SK-N-MC (cell line): ENCODE results near the gene DNAH14.

ENCODE experiments used
- DNase-seq: peaks from one replicate; pipeline ENCODE4 v3.0.0-alpha.2; 2011; ENCODE audit warnings: low read depth, low spot score
- H3K27ac ChIP-seq: fragments of 200-600 bp; sonication (generic); 2 replicates; pipeline ENCODE4 v1.5.1; 2016; ENCODE audit warnings: mixed run types
- H3K36me3 ChIP-seq: fragments of 200-600 bp; sonication (generic); 2 replicates; pipeline ENCODE4 v1.6.1; 2017; ENCODE audit warnings: antibody characterized with exemption, low read length, mixed read lengths; ENCODE audit not compliant: insufficient read depth
- H3K4me3 ChIP-seq: fragments of 200-600 bp; sonication (generic); 2 replicates; pipeline ENCODE4 v1.5.1; 2016
- H3K9ac ChIP-seq: fragments of 200-600 bp; sonication (generic); 2 replicates; pipeline ENCODE4 v1.8.0; 2017; ENCODE audit warnings: mixed run types, mixed read lengths; ENCODE audit not compliant: insufficient read length
- H3K9me3 ChIP-seq: fragments of 200-600 bp; sonication (generic); 2 replicates; pipeline ENCODE4 v1.6.1; 2017; ENCODE audit warnings: low read depth, mild to moderate bottlenecking, antibody characterized with exemption, low read length, moderate library complexity, mixed read lengths
- EZH2 ChIP-seq: fragments of 200-600 bp; sonication (generic); IDR thresholded peaks from one replicate; pipeline ENCODE4 v1.6.1; 2017; ENCODE audit warnings: antibody characterized with exemption
- FOXP2 ChIP-seq: optimal IDR thresholded peaks from 2 replicates; pipeline ENCODE3; 2011; ENCODE audit warnings: mild to moderate bottlenecking, moderate library complexity; ENCODE audit not compliant: insufficient read depth; ENCODE audit errors: extremely low read length, control extremely low read depth
- POLR2AphosphoS5 ChIP-seq: IDR thresholded peaks from 2 replicates; pipeline ENCODE4 v1.6.1; 2012; ENCODE audit warnings: mild to moderate bottlenecking, low read depth, low read length, borderline replicate concordance

DNAH14 gene

GRCh38 chr1:224896130-224896781 is 33.2 kb upstream of the DNAH14 start:
- Histone ChIP-seq H3K27ac (no peak overlapping the region), H3K9me3 (no peaks in the 10 kb centered on the region), H3K9ac (no peak overlapping the region), H3K4me3 (no peak overlapping the region), H3K36me3 (no peaks in the 10 kb centered on the region)
- no peak for DNase-seq
- TF ChIP-seq EZH2 (no peak), FOXP2 (no peak), POLR2AphosphoS5 (no peak)

GRCh38 chr1:224897529-224898327 is 31.7 kb upstream of the DNAH14 start:
- DNase-seq, result no peak
- Histone ChIP-seq H3K4me3 (no peak overlapping the region), H3K36me3 (no peaks in the 10 kb centered on the region), H3K27ac (no peak overlapping the region), H3K9me3 (no peaks in the 10 kb centered on the region), H3K9ac (no peak overlapping the region)
- TF ChIP-seq FOXP2 (no peak), EZH2 (no peak)

GRCh38 chr1:224898937-224899336 is 30.5 kb upstream of the DNAH14 start:
- H3K9ac ChIP-seq, result no peak overlapping the region
- no peaks in the 10 kb centered on the region for H3K9me3 ChIP-seq
- DNase-seq, result no peak
- H3K36me3 ChIP-seq, result no peaks in the 10 kb centered on the region
- H3K4me3 ChIP-seq, result no peak overlapping the region
- no peak overlapping the region for H3K27ac ChIP-seq
- TF ChIP-seq FOXP2, result no peak
- no peak for TF ChIP-seq POLR2AphosphoS5
- no peak for TF ChIP-seq EZH2

- no peak for DNase-seq
- H3K36me3 ChIP-seq, result no peaks in the 10 kb centered on the region
- no peak overlapping the region for H3K4me3 ChIP-seq
- H3K9me3 ChIP-seq, result no peaks in the 10 kb centered on the region
- no peak for TF ChIP-seq EZH2
- no peak for TF ChIP-seq FOXP2
- no peak for TF ChIP-seq POLR2AphosphoS5
- H3K9ac ChIP-seq, result no peak overlapping the region
- H3K27ac ChIP-seq, result no peak overlapping the region
Measured at GRCh38 chr1:224900062-224900630, 29.3 kb upstream of the DNAH14 start.

- H3K27ac ChIP-seq, result no peak overlapping the region
- no peak for DNase-seq
- no peak for TF ChIP-seq POLR2AphosphoS5
- TF ChIP-seq EZH2, result no peak
- TF ChIP-seq FOXP2, result no peak
- no peak overlapping the region for H3K4me3 ChIP-seq
- no peaks in the 10 kb centered on the region for H3K9me3 ChIP-seq
- no peaks in the 10 kb centered on the region for H3K36me3 ChIP-seq
- no peak overlapping the region for H3K9ac ChIP-seq
Measured at GRCh38 chr1:224901087-224901810, 28.2 kb upstream of the DNAH14 start.

- Histone ChIP-seq H3K4me3 (no peak overlapping the region), H3K9me3 (no peaks in the 10 kb centered on the region), H3K27ac (no peak overlapping the region), H3K9ac (no peak overlapping the region), H3K36me3 (no peaks in the 10 kb centered on the region)
- DNase-seq, result no peak
- TF ChIP-seq POLR2AphosphoS5 (no peak), FOXP2 (no peak), EZH2 (no peak)
Measured at GRCh38 chr1:224903955-224904354, 25.5 kb upstream of the DNAH14 start.

GRCh38 chr1:224906340-224906739 is 23.1 kb upstream of the DNAH14 start:
- no peak for TF ChIP-seq FOXP2
- no peak for TF ChIP-seq EZH2
- no peak for TF ChIP-seq POLR2AphosphoS5
- no peaks in the 10 kb centered on the region for H3K36me3 ChIP-seq
- DNase-seq, result no peak
- H3K9me3 ChIP-seq, result no peaks in the 10 kb centered on the region
- H3K9ac ChIP-seq, result no peak overlapping the region
- H3K27ac ChIP-seq, result no peak overlapping the region
- H3K4me3 ChIP-seq, result no peak overlapping the region

- no peak for DNase-seq
- Histone ChIP-seq H3K27ac (no peak overlapping the region), H3K36me3 (no peaks in the 10 kb centered on the region), H3K4me3 (no peak overlapping the region), H3K9ac (no peak overlapping the region), H3K9me3 (0 out of 2 replicates have a peak, but pooled peaks cover 3% of the 10 kb centered on the region)
- TF ChIP-seq POLR2AphosphoS5 (no peak), FOXP2 (no peak), EZH2 (no peak)
Measured at GRCh38 chr1:224911217-224911616, 18.3 kb upstream of the DNAH14 start.
